HEK293T (cell line): Measurements from ENCODE around the gene C18orf63.

Source experiments
- CTCF ChIA-PET: fragments of 350-600 bp; formaldehyde crosslinking; extraction: SDS; loops from one replicate; lab custom pipeline; 2021; ENCODE audit warnings: antibody characterized with exemption, inconsistent platforms; lab: Yijun Ruan, JAX
- POLR2A ChIA-PET: fragments of 350-600 bp; formaldehyde crosslinking; extraction: SDS; loops from one replicate; lab custom pipeline; 2020; ENCODE audit warnings: antibody characterized with exemption, inconsistent platforms; lab: Yijun Ruan, JAX
- DNase-seq: peaks from one replicate; pipeline ENCODE4 v3.0.0; 2012; ENCODE audit warnings: mixed read lengths; ENCODE audit errors: extremely low spot score
- ARNT ChIP-seq: fragments of 450-650 bp; IDR thresholded peaks from 2 replicates; pipeline ENCODE4 v1.6.1; 2017; ENCODE audit warnings: mild to moderate bottlenecking
- BHLHE40 ChIP-seq: fragments of 450-650 bp; IDR thresholded peaks from 2 replicates; pipeline ENCODE4 v1.6.1; 2016; ENCODE audit warnings: mild to moderate bottlenecking, moderate library complexity, borderline replicate concordance
- CTBP1 ChIP-seq: fragments of 450-650 bp; IDR thresholded peaks from 2 replicates; pipeline ENCODE4 v1.6.1; 2016; ENCODE audit warnings: borderline replicate concordance
- ELF4 ChIP-seq: fragments of 450-650 bp; IDR thresholded peaks from 2 replicates; pipeline ENCODE4 v1.6.1; 2017; ENCODE audit warnings: antibody characterized with exemption
- FOXA1 ChIP-seq: fragments of 450-650 bp; IDR thresholded peaks from 2 replicates; pipeline ENCODE4 v1.6.1; 2016; ENCODE audit warnings: mild to moderate bottlenecking
- FOXK2 ChIP-seq: fragments of 450-650 bp; IDR thresholded peaks from 2 replicates; pipeline ENCODE4 v1.6.1; 2016; ENCODE audit warnings: mild to moderate bottlenecking
- FOXM1 ChIP-seq: fragments of 450-650 bp; IDR thresholded peaks from 2 replicates; pipeline ENCODE4 v1.6.1; 2017; ENCODE audit warnings: mild to moderate bottlenecking, borderline replicate concordance
- HDGF ChIP-seq: fragments of 450-650 bp; IDR thresholded peaks from 2 replicates; pipeline ENCODE4 v1.6.1; 2017; ENCODE audit warnings: antibody characterized with exemption, borderline replicate concordance
- L3MBTL2 ChIP-seq: fragments of 450-650 bp; conservative IDR thresholded peaks from 2 replicates; pipeline ENCODE4 v1.6.1; 2016; ENCODE audit warnings: mild to moderate bottlenecking
- LEF1 ChIP-seq: fragments of 450-650 bp; IDR thresholded peaks from 2 replicates; pipeline ENCODE4 v1.6.1; 2017; ENCODE audit warnings: mild to moderate bottlenecking, borderline replicate concordance
- NFRKB ChIP-seq: fragments of 450-650 bp; IDR thresholded peaks from 2 replicates; pipeline ENCODE4 v1.6.1; 2016; ENCODE audit warnings: mild to moderate bottlenecking, moderate library complexity
- SP1 ChIP-seq: fragments of 450-650 bp; IDR thresholded peaks from 2 replicates; pipeline ENCODE4 v1.6.1; 2017
- SUZ12 ChIP-seq: fragments of 450-650 bp; IDR thresholded peaks from 2 replicates; pipeline ENCODE4 v1.6.1; 2016; ENCODE audit warnings: mild to moderate bottlenecking
- TARDBP ChIP-seq: fragments of 450-650 bp; IDR thresholded peaks from 2 replicates; pipeline ENCODE4 v1.6.1; 2016
- ZNF384 ChIP-seq: fragments of 450-650 bp; IDR thresholded peaks from 2 replicates; pipeline ENCODE4 v1.6.1; 2016
- TF ChIP-seq, protein P1 (sequence below): fragments of 450-650 bp; IDR thresholded peaks from 2 replicates; pipeline ENCODE4 v1.6.1; 2016

The C18orf63 gene

DNA sequence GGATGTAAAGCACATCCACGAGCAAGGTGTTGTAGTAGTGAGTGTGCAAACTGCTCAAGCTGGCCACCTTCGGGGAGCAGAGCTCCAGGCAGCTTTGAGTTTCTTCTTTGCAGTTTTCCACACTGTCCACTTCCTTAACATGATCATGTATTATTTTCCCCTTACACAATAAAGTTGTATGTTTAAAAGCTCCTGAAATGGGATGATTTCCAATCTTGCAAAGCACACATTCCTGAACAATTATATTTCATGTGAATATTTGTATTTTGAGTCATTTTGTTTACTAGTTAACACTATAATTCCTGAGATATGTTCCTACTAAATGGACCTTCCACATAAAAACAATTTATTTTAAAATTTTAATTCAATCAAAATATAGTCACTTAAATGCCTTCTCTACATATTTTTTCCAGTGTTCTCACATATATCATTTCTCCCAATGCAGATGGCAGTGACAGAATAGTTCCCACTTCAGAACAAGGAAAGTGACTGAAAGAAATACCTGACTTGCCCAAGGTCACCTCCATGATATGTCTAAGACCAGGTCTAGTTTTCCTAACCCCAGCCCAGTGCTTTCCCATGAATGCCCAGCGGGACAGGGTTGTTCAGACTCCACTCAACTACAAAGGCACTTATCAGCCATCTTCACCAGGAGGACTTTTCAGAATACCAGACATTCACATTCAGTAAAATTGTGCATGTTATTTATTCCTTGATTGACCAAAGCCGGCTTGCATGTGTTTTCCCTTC is 29.4 kb upstream of the C18orf63 start:
- ChIA-PET POLR2A (no interaction called here), CTCF (no interaction called here)
- DNase-seq: no peak
- TF ChIP-seq LEF1: no peak

DNA sequence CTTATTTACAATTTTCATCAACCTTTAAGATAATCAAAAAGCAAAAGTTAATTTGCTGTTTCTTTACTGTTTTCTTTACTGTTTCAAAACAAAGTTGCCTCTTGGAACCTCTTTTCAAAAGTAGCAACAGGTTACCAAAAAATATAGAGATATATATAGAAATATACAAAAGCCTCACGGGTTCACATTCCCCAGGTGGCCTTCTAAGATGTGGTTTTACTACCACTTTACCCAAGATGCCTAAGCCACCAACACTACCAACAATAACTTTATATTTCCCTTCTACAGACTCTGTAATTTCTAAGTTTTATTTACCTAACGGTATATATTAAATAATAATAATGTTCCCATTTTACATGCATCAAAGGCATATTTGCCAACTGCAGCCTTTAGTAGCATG is 28.8 kb upstream of the C18orf63 start:
- ChIA-PET CTCF (no interaction called here), POLR2A (no interaction called here)
- TF ChIP-seq SP1 (no peak), ARNT (no peak), FOXA1 (no peak), ELF4 (no peak), NFRKB (no peak), HDGF (no peak), FOXM1 (no peak), ZNF384 (no peak), LEF1 (no peak), CTBP1 (no peak), TARDBP (no peak), BHLHE40 (no peak), SUZ12 (no peak)
- TF ChIP-seq, protein P1, sequence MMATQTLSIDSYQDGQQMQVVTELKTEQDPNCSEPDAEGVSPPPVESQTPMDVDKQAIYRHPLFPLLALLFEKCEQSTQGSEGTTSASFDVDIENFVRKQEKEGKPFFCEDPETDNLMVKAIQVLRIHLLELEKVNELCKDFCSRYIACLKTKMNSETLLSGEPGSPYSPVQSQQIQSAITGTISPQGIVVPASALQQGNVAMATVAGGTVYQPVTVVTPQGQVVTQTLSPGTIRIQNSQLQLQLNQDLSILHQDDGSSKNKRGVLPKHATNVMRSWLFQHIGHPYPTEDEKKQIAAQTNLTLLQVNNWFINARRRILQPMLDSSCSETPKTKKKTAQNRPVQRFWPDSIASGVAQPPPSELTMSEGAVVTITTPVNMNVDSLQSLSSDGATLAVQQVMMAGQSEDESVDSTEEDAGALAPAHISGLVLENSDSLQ: no peak

DNA sequence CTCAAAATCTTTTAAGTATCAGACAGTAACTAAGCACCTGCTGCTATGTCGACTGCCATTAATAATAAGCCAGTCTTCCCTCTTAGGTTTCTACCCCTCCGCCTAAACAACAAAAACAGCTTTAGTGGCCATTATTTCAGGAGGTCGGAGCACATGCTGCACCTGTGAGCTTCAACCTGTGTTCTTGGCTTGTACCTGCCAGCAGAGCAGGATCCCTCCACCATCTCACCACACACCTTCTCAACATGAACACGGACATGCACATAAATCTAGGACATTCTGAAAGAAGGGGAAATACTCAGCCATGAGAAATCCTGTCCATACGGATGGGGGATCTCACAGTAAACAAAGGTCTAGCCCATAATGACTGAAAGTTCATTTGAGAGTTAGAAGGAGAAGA is 27.6 kb upstream of the C18orf63 start:
- TF ChIP-seq ARNT (no peak), TARDBP (no peak), ELF4 (no peak), L3MBTL2 (no peak), NFRKB (no peak), CTBP1 (no peak), BHLHE40 (no peak), SUZ12 (no peak), HDGF (no peak), FOXK2 (no peak), LEF1 (no peak), FOXA1 (no peak), FOXM1 (no peak), SP1 (no peak), ZNF384 (no peak)
- TF ChIP-seq, protein P1: no peak
- DNase-seq: no peak
- CTCF ChIA-PET: interaction anchor here (0.6 kb wide), 1 partner anchor 573 kb away, joined by 3 read pairs; no protein-coding TSS in a partner anchor
- POLR2A ChIA-PET: no interaction called here

More for the DNA sequence above, 28.8 kb upstream of the C18orf63 start:
- DNase-seq: no peak

DNA sequence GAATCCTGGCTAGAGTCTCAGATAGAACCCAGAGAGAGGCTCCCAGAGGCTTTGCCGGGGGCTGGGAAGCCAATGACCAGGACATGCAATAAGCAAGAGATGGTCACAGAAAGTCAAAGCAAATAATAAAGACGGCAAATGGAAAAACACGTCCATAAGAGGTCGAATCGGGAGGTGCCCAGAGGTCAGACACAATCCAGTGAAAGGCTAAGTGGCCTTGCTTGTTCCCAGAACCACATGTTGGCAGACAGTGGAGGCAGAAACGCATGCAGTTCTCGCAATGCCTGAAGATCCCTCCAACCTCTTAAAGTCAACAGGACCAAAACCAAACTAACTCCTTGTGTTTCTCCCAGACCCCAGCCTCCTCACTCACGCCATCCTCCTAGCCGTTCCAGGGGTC is 26.9 kb upstream of the C18orf63 start:
- DNase-seq: no peak
- ChIA-PET CTCF (no interaction called here), POLR2A (no interaction called here)
- TF ChIP-seq SUZ12: no peak
- no peak for TF ChIP-seq FOXK2
- TF ChIP-seq ZNF384: no peak
- no peak for TF ChIP-seq FOXA1
- TF ChIP-seq NFRKB: no peak
- no peak for TF ChIP-seq TARDBP
- no peak for TF ChIP-seq L3MBTL2
- TF ChIP-seq FOXM1: no peak
- no peak for TF ChIP-seq CTBP1
- TF ChIP-seq HDGF: no peak
- no peak for TF ChIP-seq LEF1
- no peak for TF ChIP-seq BHLHE40
- TF ChIP-seq ARNT: no peak
- TF ChIP-seq SP1: no peak
- TF ChIP-seq, protein P1: no peak
- no peak for TF ChIP-seq ELF4

DNA sequence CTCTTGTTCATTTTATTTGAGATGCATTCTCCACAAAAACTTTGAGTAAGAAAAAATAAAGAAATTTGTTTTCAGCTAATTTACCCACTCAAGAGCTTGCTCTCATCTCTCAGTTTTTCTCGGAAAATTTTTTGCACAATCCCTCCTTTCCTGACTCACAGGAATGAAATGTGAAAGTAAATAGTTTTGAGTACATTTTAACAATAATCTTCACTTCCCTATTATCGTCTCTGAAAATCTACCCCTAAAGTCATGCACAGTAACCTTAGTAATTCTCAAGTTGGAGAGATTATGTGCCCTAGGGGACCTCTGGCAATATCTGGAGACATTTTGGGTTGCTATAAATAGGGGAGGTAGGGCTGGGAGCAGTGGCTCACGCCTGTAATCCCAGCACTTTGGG is 26.5 kb upstream of the C18orf63 start:
- ChIA-PET CTCF (no interaction called here), POLR2A (no interaction called here)
- TF ChIP-seq BHLHE40 (no peak), FOXK2 (no peak), SP1 (no peak)
- TF ChIP-seq, protein P1: no peak
- no peak for DNase-seq

DNA sequence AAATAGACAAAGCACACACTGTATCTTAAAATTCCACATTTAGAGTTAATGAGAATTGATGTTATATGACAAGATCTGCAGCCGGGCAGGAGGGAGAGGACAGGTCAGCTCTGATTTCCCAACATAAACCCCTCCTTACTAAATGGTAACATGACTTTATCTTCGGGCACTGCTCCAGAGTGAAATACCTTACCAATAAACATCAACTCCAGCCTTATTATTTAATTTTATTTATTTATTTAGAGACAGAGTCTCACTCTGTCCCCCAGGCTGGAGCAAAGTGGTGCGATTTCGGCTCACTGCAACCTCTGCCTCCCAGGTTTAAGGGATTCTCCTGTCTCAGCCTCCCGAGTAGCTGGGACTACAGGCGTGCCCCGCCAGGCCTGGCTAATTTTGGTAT is 25.6 kb upstream of the C18orf63 start:
- TF ChIP-seq SUZ12 (no peak), SP1 (no peak), CTBP1 (no peak), TARDBP (no peak), BHLHE40 (no peak), NFRKB (no peak), FOXM1 (no peak), ELF4 (no peak), FOXK2 (no peak), L3MBTL2 (no peak), ZNF384 (no peak), LEF1 (no peak), ARNT (no peak), HDGF (no peak), FOXA1 (no peak)
- TF ChIP-seq, protein P1: no peak
- DNase-seq: no peak
- POLR2A ChIA-PET: no interaction called here
- CTCF ChIA-PET: no interaction called here
